Pancreas (tissue), 10 donors: ENCODE measurements around the gene PPP2R2B. TPM values are rescaled to one million over a fixed set of nuclear protein-coding genes. Genes with fewer than 3 reads are reported as not detected.

Source experiments
- ATAC-seq, 4 donors: fragments of 200-7000 bp; cut with Tn5 transposase; one replicate each; pipeline versions ENCODE4 v1.8.0 to v1.9.1; 2020; ENCODE audit warnings: mild to moderate bottlenecking in 4 of 4, moderate library complexity in 4 of 4
- DNase-seq, 6 donors: peaks; one replicate each; pipeline ENCODE4 v3.0.0-alpha.2; 2020
- FAIRE-seq: peaks from 2 replicates; lab custom pipeline; 2012; peaks lifted over from hg19 to GRCh38; lab: Jason Lieb, UNC
- H3K27ac ChIP-seq, 4 donors: fragments of 200-600 bp; sonication (generic); 1 replicate in 3 of 4; 2 replicates in 1 of 4; pipeline versions ENCODE4 v1.5.0 to v1.8.0; 2020
- H3K27me3 ChIP-seq, 4 donors: fragments of 200-600 bp; one replicate each; pipeline ENCODE4 v1.8.0; 2021
- H3K36me3 ChIP-seq, 3 donors: fragments of 200-600 bp; sonication (generic) in 1 of 3; one replicate each; pipeline versions ENCODE4 v1.5.0 to v1.8.0; 2020 to 2021
- H3K4me1 ChIP-seq, 3 donors: fragments of 200-600 bp; one replicate each; pipeline ENCODE4 v1.8.0; 2021
- H3K4me3 ChIP-seq, 4 donors: fragments of 200-600 bp; sonication (generic) in 2 of 4; one replicate each; pipeline versions ENCODE4 v1.5.0 to v1.8.0; 2020 to 2021
- H3K9me3 ChIP-seq, 4 donors: fragments of 200-600 bp; one replicate each; pipeline ENCODE4 v1.8.0; 2021
- WGBS, 2 donors: extraction: QIAGEN DNeasy Blood & Tissue Kit; methylation state at CpG; one replicate each; pipeline ENCODE4 v1.1.7; 2013; 5-methylcytosine and 5-hydroxymethylcytosine counted together
- intact Hi-C, 3 donors: fragments of 100-400 bp; cut with DNase I; formaldehyde crosslinking; loops; one replicate each; pipeline versions ENCODE4 v1.11.1 to v1.14.2; 2022
- polyA plus RNA-seq, 2 donors: library from polyadenylated mRNA; stranded (reverse); fragments of 200-250 nt; gene quantifications; one replicate each; pipeline ENCODE4 v1.2.3, GENCODE V29; 2013
- total RNA-seq, 6 donors: library from RNA; stranded (reverse); fragmentation: NEBNext Ultra II Directional in 4 of 6; extraction: Animal tissue kit (Norgen Biotek cat#: 25700) in 4 of 6; gene quantifications; one replicate each; pipeline versions ENCODE4 v1.2.1 to v1.2.4, GENCODE V29; 2021 to 2023
- TF ChIP-seq, protein P1 (sequence below), 4 donors: fragments of 200-600 bp; sonication (generic) in 3 of 4; IDR thresholded peaks; one replicate each; pipeline versions ENCODE4 v1.5.0 to v1.8.0; 2021; ENCODE audit warnings: antibody characterized with exemption in 4 of 4
- donor health status: healthy with polysubstance abuse.
- donor health status: DM: no; HTN: no; CAD: no; lungs with moderate emphysema.
- donor health status: DM: no; HTN: no; CAD: no.
- donor health status: control.
- donor health status: control.
- donor health status: Bipolar disorder and iron deficiency.
- donor health status: DM: yes; HTN: yes; CAD: no.
- donor health status: DM: no; HTN: no; CAD: no.
- donor health status: DM: no; HTN: no; CAD: no.
- donor health status: DM: yes; HTN: yes; CAD: no.

PPP2R2B gene
- total and polyA plus RNA-seq, 8 donors = 0.51 to 3.5 (median 0.81) TPM

- no peak for ATAC-seq
- TF ChIP-seq, protein P1, sequence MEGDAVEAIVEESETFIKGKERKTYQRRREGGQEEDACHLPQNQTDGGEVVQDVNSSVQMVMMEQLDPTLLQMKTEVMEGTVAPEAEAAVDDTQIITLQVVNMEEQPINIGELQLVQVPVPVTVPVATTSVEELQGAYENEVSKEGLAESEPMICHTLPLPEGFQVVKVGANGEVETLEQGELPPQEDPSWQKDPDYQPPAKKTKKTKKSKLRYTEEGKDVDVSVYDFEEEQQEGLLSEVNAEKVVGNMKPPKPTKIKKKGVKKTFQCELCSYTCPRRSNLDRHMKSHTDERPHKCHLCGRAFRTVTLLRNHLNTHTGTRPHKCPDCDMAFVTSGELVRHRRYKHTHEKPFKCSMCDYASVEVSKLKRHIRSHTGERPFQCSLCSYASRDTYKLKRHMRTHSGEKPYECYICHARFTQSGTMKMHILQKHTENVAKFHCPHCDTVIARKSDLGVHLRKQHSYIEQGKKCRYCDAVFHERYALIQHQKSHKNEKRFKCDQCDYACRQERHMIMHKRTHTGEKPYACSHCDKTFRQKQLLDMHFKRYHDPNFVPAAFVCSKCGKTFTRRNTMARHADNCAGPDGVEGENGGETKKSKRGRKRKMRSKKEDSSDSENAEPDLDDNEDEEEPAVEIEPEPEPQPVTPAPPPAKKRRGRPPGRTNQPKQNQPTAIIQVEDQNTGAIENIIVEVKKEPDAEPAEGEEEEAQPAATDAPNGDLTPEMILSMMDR (IDR thresholded peaks at IDR 0.05) = no peak
- H3K36me3 ChIP-seq = no peaks in the 10 kb centered on the region
- H3K4me1 ChIP-seq = no peaks in the 10 kb centered on the region
- H3K27me3 ChIP-seq = no peaks in the 10 kb centered on the region
- WGBS, 2 donors = 61 to 64% methylated on average over 5 of the region's 5 CpGs
- FAIRE-seq = no peak
- H3K27ac ChIP-seq = no peak overlapping the region
- no peak overlapping the region for H3K4me3 ChIP-seq
- DNase-seq = no peak
- intact Hi-C loops = no loop called here
- no peaks in the 10 kb centered on the region for H3K9me3 ChIP-seq
Measured at GRCh38 chr5:146797658-146798057, 80.9 kb downstream of the PPP2R2B start.

DNA sequence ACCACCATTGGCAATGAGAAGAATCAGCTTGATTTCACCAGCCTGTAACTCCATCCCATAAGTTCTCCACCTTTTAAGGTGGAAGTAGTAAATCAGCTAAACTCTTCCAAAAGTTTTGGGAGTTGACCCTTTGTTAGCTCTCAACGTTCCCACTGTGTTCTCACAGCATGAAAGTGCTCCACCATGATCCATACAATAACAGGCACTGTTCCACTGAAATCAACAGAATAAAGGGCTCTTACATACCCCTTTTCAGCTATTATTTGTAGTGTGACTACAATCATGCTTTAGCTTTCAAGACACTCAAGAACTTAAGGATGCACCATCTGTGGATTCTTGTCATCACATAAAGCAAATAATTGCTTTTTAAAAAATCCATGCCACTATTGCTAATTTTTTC, 81.6 kb downstream of the PPP2R2B start:
- DNase-seq = no peak
- intact Hi-C loops = no loop called here

DNA sequence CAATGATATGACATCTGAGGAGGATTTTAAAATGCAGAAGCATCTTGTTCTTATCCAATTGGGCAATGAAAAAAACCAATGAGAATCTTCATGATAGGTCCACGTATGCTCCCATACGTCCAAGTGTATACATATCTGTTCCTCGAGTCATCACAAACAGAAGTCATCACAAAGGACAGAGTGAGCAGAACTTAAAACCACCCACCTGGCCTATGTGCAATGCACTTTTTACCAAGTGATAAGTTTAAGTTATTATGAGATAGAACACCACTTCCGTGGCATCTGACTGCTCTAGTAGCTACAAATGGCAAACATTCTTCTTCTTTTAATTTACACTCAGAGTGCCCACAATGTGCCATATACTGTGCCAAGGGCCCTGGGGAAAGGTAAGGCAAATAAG, 82.4 kb downstream of the PPP2R2B start:
- no peak for DNase-seq

More for the DNA sequence above, 81.6 kb downstream of the PPP2R2B start:
- Histone ChIP-seq H3K36me3 (no peaks in the 10 kb centered on the region), H3K27ac (no peak overlapping the region), H3K4me3 (no peak overlapping the region), H3K4me1 (no peaks in the 10 kb centered on the region), H3K9me3 (no peaks in the 10 kb centered on the region), H3K27me3 (no peaks in the 10 kb centered on the region)
- WGBS, 2 donors = 36 to 62% methylated on average over 1 of the region's 1 CpG
- ATAC-seq = no peak
- FAIRE-seq = no peak
- TF ChIP-seq, protein P1 (IDR thresholded peaks at IDR 0.05) = no peak

GRCh38 chr5:146794326-146795029, 84.1 kb downstream of the PPP2R2B start:
- no peak overlapping the region for H3K27ac ChIP-seq
- FAIRE-seq (no peak), DNase-seq (no peak), ATAC-seq (peak in 1 of 4 donors; percentile 77)
- WGBS, 2 donors = 80 to 83% methylated on average over 1 of the region's 1 CpG
- H3K9me3 ChIP-seq = no peaks in the 10 kb centered on the region
- no peaks in the 10 kb centered on the region for H3K27me3 ChIP-seq
- no peaks in the 10 kb centered on the region for H3K36me3 ChIP-seq
- H3K4me1 ChIP-seq = no peaks in the 10 kb centered on the region
- no peak overlapping the region for H3K4me3 ChIP-seq
- TF ChIP-seq, protein P1 (IDR thresholded peaks at IDR 0.05) = no peak
- intact Hi-C loops = no loop called here

More for the DNA sequence above, 82.4 kb downstream of the PPP2R2B start:
- Histone ChIP-seq H3K4me3 (no peak overlapping the region), H3K36me3 (no peaks in the 10 kb centered on the region), H3K27ac (no peak overlapping the region), H3K9me3 (no peaks in the 10 kb centered on the region), H3K4me1 (no peaks in the 10 kb centered on the region), H3K27me3 (no peaks in the 10 kb centered on the region)
- FAIRE-seq (no peak), ATAC-seq (no peak)
- 70 to 83% methylated on average over 4 of the region's 4 CpGs for WGBS, 2 donors
- intact Hi-C loops = no loop called here
- TF ChIP-seq, protein P1 (IDR thresholded peaks at IDR 0.05) = no peak

DNA sequence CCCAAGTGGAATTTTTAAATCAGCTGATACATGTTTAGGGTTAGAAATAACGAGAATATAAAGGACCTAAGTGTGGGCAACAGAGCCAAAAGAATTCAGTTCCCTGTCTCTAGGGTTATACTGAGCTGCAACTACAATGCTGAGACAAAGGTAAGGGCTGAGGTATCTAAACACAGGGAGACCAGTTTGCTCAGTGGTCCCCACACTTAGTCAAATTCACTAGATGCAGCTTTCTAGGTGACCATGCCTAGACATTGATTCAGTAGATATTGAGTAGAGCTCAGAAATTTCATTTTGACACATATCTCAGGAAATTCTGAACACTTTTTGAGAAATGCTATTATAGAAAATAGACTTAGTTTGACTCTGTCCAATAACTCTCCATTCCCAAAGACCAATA, 84.8 kb downstream of the PPP2R2B start:
- Histone ChIP-seq H3K27me3 (no peaks in the 10 kb centered on the region), H3K36me3 (no peaks in the 10 kb centered on the region), H3K4me3 (no peak overlapping the region), H3K27ac (no peak overlapping the region), H3K4me1 (no peaks in the 10 kb centered on the region), H3K9me3 (no peaks in the 10 kb centered on the region)
- TF ChIP-seq, protein P1 (IDR thresholded peaks at IDR 0.05) = no peak
- ATAC-seq = no peak
- intact Hi-C loops = no loop called here
- no peak for DNase-seq
- no peak for FAIRE-seq
- WGBS, 2 donors = 59 to 78% methylated on average over 1 of the region's 1 CpG
